ENCODE measurements around the gene SNRNP25.

- TF ChIP-seq POLR2AphosphoS5 (IDR thresholded peaks at IDR 0.05), result no peak
- TF ChIP-seq CTCF (IDR thresholded peaks at IDR 0.05), result no peak
Observed at GRCh38 chr16:76535-77272, 23.1 kb downstream of the SNRNP25 start.
